Measurements from ENCODE around the gene TMEM119. TPM values are rescaled to one million over a fixed set of nuclear protein-coding genes. Genes with fewer than 3 reads are reported as not detected.

TMEM119 gene, protein sequence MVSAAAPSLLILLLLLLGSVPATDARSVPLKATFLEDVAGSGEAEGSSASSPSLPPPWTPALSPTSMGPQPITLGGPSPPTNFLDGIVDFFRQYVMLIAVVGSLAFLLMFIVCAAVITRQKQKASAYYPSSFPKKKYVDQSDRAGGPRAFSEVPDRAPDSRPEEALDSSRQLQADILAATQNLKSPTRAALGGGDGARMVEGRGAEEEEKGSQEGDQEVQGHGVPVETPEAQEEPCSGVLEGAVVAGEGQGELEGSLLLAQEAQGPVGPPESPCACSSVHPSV
- polyA plus RNA-seq = under 1 TPM in 1 of 3 donors, not detected in 2; 0.47 TPM

GRCh38 chr12:108597559-108598471 is at the start of gene TMEM119:
TMEM119 (minus strand) TSS chr12:108598084; CDS start chr12:108592383, 5,701 bp downstream.
- no peak for DNase-seq
- Mint-ChIP-seq H3K36me3 (no peaks in the 10 kb centered on the region), H3K9me3 (no peaks in the 10 kb centered on the region), H3K27ac (no peak within 1 kb of the TSS), H3K4me3 (peak within 1 kb of the TSS in 1 of 5 donors; percentile 43), H3K27me3 (ENCODE audit: low read depth in 3 of 3) (no peaks in the 10 kb centered on the region), H3K4me1 (peaks cover 0 to 1% of the 10 kb centered on the region in 2 donors)

DNA sequence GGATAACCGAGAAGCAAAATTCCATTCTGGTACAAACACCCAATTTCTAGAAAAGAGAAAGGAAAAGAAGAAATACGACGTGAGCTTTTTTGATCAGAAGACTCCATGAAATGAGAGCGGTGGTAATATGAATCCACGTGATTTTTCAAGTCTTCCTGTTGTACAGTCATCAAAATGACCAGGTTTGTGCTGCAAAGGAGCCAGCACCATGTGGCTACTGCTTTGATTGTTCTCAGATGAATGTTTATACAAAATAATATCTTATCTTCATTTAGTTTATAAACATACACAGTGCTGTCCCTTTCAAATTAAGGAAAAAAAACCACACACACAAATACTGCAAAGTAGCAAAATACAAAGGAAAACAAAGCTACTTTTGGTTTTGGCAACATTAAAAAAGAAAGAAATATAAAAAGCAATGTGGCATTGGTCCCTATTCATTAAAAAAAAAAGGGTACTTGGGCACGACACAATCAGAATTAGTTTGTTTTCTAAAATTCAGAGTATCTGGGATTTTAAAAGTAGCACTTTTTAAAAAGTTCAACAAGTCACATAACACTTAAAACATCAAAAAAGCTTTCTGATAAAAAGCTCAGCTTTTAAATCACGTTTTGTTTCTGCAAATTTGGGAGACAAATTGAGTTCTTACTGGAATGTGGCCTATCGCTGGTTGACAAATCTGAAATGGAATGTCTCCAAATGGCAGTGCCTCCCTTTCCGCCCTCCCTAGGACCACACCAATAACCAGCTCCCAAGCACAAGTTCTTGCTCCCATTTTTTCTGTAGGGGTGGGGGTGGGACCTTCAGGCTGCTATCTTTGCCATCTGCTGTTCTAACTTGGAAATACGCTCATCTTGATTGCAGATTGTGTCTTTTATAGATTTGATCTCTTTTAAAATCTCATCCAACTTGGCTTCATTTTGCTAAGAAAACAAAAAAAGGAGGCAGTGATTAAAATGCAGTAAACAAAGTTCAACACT is 49.0 kb upstream of the TMEM119 start:
- H3K36me3 Mint-ChIP-seq = peaks cover 15 to 22% (median 19%) of the 10 kb centered on the region in 3 donors
- H3K4me1 Mint-ChIP-seq = peaks cover 8 to 24% of the 10 kb centered on the region in 2 donors
- H3K4me3 Mint-ChIP-seq = peak overlapping the region in 1 of 5 donors; percentile 35
- DNase-seq = peak in 1 of 3 donors; percentile 14
- H3K9me3 Mint-ChIP-seq = no peaks in the 10 kb centered on the region
- peaks cover 2 to 4% (median 2%) of the 10 kb centered on the region in 3 donors for H3K27me3 Mint-ChIP-seq (ENCODE audit: low read depth in 3 of 3)
- H3K27ac Mint-ChIP-seq = peak overlapping the region in 5 of 6 donors; percentile 39 to 80 (median 53)

DNA sequence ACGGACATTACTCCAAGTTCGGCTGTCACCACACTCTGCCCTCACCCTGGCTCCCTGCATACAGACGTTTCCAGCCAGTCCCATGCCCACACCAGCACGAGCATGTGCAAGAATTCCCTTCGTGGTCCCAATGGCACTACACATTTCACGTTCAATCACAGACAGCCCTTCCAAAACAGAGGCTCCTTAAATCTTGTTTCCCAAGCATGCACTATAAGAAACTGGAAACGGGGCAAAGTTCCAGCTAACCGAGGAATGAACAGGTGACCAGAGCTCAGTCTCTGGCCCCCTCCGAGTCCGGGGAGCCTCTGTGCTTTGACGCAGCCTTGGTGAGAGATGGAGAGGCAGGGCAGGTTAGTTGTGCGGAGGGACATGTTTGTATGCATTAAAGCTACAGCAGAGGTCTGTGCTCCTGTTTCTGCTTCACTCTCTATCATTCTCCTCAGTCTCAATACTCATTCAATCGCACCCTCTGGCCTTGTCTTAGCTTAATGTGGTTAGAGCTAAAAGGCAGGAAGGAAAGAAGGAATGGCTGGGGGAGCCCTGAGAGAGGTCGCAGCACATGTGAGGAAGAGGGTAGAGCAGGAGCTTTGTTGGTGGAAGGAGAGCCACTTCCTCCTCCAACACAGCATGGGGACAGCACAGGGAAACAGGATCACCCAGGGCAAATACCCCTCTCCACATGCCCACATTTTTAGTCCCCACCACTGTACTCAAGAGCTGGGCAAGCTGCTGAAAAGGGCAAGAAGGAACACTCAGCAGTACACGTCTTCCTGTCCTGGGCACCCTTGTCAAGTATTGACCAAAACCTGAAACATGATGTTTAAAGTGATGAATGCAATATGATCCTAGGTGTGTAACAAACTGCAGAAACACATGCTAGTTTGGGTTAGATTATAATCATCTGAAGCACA is 48.1 kb upstream of the TMEM119 start:
- H3K4me1 Mint-ChIP-seq = peaks cover 8 to 24% of the 10 kb centered on the region in 2 donors
- DNase-seq = no peak
- no peaks in the 10 kb centered on the region for H3K9me3 Mint-ChIP-seq
- peak overlapping the region in 1 of 5 donors; percentile 35 for H3K4me3 Mint-ChIP-seq
- H3K27me3 Mint-ChIP-seq (ENCODE audit: low read depth in 3 of 3) = peaks cover 2 to 4% (median 2%) of the 10 kb centered on the region in 3 donors
- peak overlapping the region in 5 of 6 donors; percentile 39 to 80 (median 53) for H3K27ac Mint-ChIP-seq
- peaks cover 11 to 22% (median 19%) of the 10 kb centered on the region in 3 donors for H3K36me3 Mint-ChIP-seq

DNA sequence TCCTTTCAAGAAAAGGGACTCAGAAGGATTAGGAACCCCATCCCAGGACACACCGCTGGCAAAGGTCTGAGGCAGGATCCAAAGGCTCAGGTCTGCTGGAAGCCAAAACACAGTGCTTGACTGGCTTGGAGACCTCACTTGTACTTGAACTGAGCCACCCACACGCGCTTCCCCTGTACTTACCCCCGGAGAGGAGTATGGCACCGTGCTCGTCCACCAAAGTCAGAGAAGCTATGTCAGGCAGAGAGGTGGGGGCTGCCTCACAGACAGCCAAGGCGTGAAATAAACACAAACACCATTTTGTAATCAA is 46.9 kb upstream of the TMEM119 start:
- H3K4me3 Mint-ChIP-seq = no peak overlapping the region
- peaks cover 2 to 4% (median 2%) of the 10 kb centered on the region in 3 donors for H3K27me3 Mint-ChIP-seq (ENCODE audit: low read depth in 3 of 3)
- H3K36me3 Mint-ChIP-seq = peaks cover 11 to 21% (median 19%) of the 10 kb centered on the region in 3 donors
- no peak overlapping the region for H3K27ac Mint-ChIP-seq
- no peaks in the 10 kb centered on the region for H3K9me3 Mint-ChIP-seq
- no peak for DNase-seq
- H3K4me1 Mint-ChIP-seq = peaks cover 8 to 24% of the 10 kb centered on the region in 2 donors

- Mint-ChIP-seq H3K4me1 (peaks cover 8 to 24% of the 10 kb centered on the region in 2 donors), H3K4me3 (no peak overlapping the region)
Measured at GRCh38 chr12:108643941-108644810, 46.3 kb upstream of the TMEM119 start.

DNA sequence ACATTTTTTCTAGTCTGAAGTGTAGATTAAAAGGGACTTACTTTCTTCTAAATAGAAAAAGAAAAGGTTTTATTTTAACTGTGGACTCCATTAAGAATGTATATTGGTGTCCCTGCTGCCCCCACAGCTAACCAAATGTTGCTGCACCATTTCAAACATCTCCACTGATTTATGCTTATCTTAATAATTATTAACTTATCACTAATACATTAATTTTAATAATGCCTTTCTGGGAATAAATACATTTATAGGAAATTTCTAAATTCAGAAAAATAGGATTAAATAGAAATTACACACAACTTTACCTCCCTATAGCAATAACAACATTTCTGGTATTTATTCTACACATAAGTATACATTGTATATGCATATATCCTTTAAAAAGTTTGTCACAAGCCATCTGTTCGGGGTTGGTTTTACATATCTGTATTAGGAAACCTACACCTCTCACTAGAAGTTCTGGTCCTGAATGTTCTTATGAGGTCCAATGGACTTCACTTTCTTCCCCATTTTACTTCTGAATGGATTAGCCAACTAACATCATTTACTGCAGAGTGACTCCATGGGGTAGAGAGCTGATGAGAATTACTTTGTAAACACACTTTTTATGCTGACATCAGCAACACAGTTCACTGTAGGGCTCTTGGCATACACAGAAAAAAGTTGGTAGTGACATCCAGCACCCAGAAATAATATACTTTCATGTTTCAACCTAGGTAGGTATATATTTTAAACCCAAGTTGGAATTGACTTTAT is 45.2 kb upstream of the TMEM119 start:
- no peak overlapping the region for H3K4me3 Mint-ChIP-seq
- H3K27ac Mint-ChIP-seq = no peak overlapping the region
- H3K4me1 Mint-ChIP-seq = peaks cover 8 to 24% of the 10 kb centered on the region in 2 donors
- H3K9me3 Mint-ChIP-seq = no peaks in the 10 kb centered on the region
- peaks cover 0 to 12% (median 11%) of the 10 kb centered on the region in 3 donors for H3K36me3 Mint-ChIP-seq
- peaks cover 0 to 5% (median 4%) of the 10 kb centered on the region in 3 donors for H3K27me3 Mint-ChIP-seq (ENCODE audit: low read depth in 3 of 3)
- DNase-seq = no peak

More at GRCh38 chr12:108643941-108644810, 46.3 kb upstream of the TMEM119 start:
- Mint-ChIP-seq H3K9me3 (no peaks in the 10 kb centered on the region), H3K27ac (no peak overlapping the region), H3K27me3 (ENCODE audit: low read depth in 3 of 3) (peaks cover 2 to 5% (median 4%) of the 10 kb centered on the region in 3 donors), H3K36me3 (peaks cover 6 to 19% (median 15%) of the 10 kb centered on the region in 3 donors)
- no peak for DNase-seq

DNA sequence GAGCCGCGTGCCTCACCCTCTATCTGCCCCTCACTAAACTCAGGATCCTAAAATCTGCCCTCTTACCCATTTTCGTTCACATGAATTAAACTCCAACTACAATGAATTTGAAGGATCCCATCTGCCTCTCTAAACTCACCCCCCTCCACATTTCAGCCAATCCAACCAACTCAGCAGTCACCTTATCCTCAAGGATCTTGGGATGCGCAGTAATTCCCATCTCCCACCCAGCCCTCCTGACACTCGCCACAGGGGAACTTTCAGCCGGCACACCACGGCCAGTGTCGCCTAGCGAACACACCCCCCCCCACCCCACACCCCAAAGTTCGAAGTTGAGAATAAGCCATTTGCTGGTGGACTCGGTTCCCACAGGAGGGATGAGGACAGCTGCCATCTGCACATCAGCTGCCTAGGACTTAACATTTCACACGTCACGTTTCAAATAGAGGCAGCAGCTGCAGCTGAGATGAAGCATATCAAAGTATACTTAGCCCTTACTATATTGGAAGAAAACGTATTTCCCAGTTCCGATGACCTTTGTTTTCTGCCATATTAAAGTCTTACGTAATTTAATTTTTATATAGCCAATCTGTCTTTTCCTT is 44.5 kb upstream of the TMEM119 start:
- no peaks in the 10 kb centered on the region for H3K9me3 Mint-ChIP-seq
- peak overlapping the region in 4 of 6 donors; percentile 13 to 68 (median 28) for H3K27ac Mint-ChIP-seq
- no peak overlapping the region for H3K4me3 Mint-ChIP-seq
- H3K4me1 Mint-ChIP-seq = peaks cover 11 to 25% of the 10 kb centered on the region in 2 donors
- peaks cover 0 to 5% (median 2%) of the 10 kb centered on the region in 3 donors for H3K27me3 Mint-ChIP-seq (ENCODE audit: low read depth in 3 of 3)
- no peak for DNase-seq
- H3K36me3 Mint-ChIP-seq = peaks cover 0 to 11% (median 6%) of the 10 kb centered on the region in 3 donors

- Mint-ChIP-seq H3K27me3 (ENCODE audit: low read depth in 3 of 3) (peaks cover 0 to 5% (median 5%) of the 10 kb centered on the region in 3 donors), H3K9me3 (no peaks in the 10 kb centered on the region), H3K4me1 (peaks cover 12 to 27% of the 10 kb centered on the region in 2 donors), H3K36me3 (peaks cover 0 to 11% (median 4%) of the 10 kb centered on the region in 3 donors), H3K4me3 (no peak overlapping the region), H3K27ac (peak overlapping the region in 4 of 6 donors; percentile 26 to 68 (median 50))
- DNase-seq = no peak
Measured at GRCh38 chr12:108641446-108642268, 43.8 kb upstream of the TMEM119 start.

- no peak for DNase-seq
- Mint-ChIP-seq H3K27me3 (ENCODE audit: low read depth in 3 of 3) (peaks cover 0 to 5% (median 5%) of the 10 kb centered on the region in 3 donors), H3K9me3 (no peaks in the 10 kb centered on the region), H3K4me1 (peaks cover 12 to 27% of the 10 kb centered on the region in 2 donors), H3K36me3 (peaks cover 0 to 9% (median 4%) of the 10 kb centered on the region in 3 donors), H3K4me3 (no peak overlapping the region), H3K27ac (peak overlapping the region in 3 of 6 donors; percentile 57 to 68 (median 57))
Measured at GRCh38 chr12:108640802-108641445, 43.0 kb upstream of the TMEM119 start.

Measured in immature natural killer cell (primary cell).